Activated CD4-positive, alpha-beta T cell treated with anti-CD3 and anti-CD28 coated beads, Interleukin-2, amount 50 U/mL, for 48 hours (primary cell): ENCODE results near the gene FAM149B1.
"Not testable (repeated sequence)": the region's sequence is repeated elsewhere in the genome, so short reads cannot be mapped to it uniquely, and the experiment has no call there.

Experiments used
- DNase-seq, 2 experiments: peaks; one replicate each; pipeline ENCODE4 v3.0.0-alpha.2; 2020

The FAM149B1 gene

GRCh38 chr10:73167783-73168464, at the start of gene FAM149B1, which contains the start of gene ECD:
Gene FAM149B1 (plus strand): TSS chr10:73168119. CDS start chr10:73168340, 221 bp downstream.
Gene ECD (minus strand): TSS chr10:73168008. CDS start chr10:73163937, 4,071 bp downstream.
- peak; percentile 94 to 95 for DNase-seq

GRCh38 chr10:73119457-73119856, 48.5 kb upstream of the FAM149B1 start:
- DNase-seq = no peak

DNA sequence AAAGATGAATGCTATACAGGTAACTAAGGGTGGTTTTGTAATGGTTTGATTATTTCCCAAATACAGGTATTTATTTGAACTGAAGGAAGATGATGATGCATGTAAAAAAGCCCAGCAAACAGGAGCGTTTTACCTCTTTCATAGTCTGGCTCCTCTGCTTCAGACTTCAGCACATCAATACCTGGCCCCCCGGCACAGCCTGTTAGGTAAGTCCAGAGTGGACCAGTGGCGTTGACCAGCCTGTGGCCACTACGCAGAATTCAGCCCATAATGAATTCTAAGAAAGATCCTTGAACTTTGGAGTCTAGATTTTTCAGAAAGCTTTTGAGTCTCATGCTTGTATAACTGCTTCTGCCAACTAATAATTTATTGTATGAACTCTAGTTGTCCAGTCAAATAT, 48.0 kb upstream of the FAM149B1 start:
- no peak for DNase-seq

DNA sequence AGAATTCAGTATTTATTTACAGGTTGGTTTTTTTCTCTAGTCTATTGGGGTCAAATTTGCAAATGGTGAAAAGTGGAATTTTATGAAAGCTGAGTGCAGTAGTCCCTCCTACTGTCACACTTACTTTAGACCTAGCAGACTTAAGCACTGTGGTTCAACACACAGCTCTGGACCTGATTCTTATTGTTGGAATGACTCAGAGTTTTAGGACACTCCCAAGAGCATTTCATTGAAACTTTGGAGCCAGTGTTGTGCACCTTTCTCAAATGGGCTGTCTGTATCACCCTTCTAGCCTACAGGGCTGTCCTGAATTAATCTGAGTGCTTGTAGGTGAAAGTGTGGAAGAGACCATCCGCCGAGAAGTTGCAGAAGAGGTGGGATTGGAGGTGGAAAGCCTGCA, 41.6 kb upstream of the FAM149B1 start:
- no peak for DNase-seq

- DNase-seq = no peak
Observed at GRCh38 chr10:73131301-73131700, 36.6 kb upstream of the FAM149B1 start.

- DNase-seq = no peak
Observed at GRCh38 chr10:73131913-73132686, 35.8 kb upstream of the FAM149B1 start.

GRCh38 chr10:73134727-73135126, 33.2 kb upstream of the FAM149B1 start:
- DNase-seq = no peak

GRCh38 chr10:73136627-73137026, 31.3 kb upstream of the FAM149B1 start:
- no peak for DNase-seq

DNA sequence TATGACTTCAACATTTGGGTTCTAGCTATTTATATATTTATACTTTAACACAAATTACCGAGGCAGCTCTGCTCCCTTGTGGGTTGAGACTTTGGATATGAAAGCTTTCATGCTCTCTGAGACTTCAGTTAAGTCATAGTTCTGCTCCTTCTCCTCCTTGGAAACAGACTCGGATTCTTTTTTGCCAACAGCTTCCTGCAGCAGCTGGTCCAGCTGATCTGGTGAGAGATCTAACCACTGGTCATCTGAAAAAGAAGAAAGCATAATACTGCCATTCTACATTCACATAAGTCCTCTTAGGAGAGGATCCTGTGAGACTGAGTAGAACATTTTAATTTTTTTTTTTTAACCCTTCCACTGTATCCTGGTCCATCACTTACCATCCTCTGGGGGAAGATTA, 28.7 kb upstream of the FAM149B1 start:
- no peak for DNase-seq

DNA sequence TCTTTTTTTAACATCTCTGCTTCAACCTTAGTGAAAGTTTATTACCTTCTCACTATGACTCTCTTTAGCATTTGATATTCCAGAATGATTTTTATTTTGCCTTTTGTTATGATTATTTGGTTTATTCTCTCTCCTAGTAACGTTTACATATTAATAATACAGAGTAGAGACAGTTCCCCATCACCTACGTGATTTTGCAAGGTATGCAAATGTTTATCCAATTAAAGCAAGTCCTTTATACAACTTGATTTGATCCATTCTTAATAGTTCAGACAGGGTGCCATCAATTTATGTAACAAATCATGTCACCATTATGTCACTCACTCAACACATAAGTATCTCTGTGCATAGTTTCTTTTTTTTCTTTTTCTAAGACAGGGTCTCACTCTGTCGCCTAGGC, 26.3 kb upstream of the FAM149B1 start:
- DNase-seq = no peak

GRCh38 chr10:73150633-73151413, 17.1 kb upstream of the FAM149B1 start:
- not testable (repeated sequence) for DNase-seq

DNA sequence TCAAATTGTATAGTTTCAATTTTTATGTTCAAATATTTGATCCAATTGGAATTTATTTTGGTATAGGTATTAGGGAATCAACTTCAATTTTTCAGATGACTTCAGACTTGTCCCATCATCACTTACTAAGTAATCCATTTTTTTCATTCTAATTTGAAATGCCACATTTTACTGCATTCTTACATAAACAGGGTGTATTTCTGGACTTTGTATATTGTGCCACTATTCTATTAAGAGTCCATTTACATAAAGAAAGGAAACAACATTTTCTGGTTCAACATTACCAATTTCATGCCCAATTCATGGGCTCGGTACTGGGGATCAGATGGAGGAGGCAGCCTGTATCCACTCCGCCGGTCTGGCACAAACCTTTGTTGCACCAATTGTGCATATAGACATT, 15.9 kb upstream of the FAM149B1 start:
- no peak for DNase-seq

- DNase-seq = no peak
Observed at GRCh38 chr10:73156054-73156453, 11.9 kb upstream of the FAM149B1 start.

GRCh38 chr10:73159038-73159648, 8.8 kb upstream of the FAM149B1 start:
- peak; percentile 51 to 66 for DNase-seq

DNA sequence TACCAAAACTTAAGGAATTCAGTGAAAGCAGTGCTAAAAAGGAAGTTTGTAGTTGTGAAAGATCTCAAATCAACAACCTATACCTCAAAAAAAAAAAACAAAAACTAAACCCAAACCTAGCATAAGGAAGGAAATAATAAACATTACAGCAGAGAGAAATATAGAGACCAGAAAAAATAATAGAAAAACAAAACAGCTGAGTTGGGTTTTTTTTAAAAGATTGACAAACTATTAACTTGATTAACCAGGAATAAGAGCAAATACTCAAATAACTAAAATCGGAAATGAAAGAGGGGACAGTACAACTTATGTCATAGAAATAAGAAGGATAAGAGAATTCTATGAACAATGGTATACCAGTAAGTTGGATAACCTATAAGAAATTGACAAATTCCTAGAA, 6.8 kb upstream of the FAM149B1 start:
- DNase-seq = no peak

DNA sequence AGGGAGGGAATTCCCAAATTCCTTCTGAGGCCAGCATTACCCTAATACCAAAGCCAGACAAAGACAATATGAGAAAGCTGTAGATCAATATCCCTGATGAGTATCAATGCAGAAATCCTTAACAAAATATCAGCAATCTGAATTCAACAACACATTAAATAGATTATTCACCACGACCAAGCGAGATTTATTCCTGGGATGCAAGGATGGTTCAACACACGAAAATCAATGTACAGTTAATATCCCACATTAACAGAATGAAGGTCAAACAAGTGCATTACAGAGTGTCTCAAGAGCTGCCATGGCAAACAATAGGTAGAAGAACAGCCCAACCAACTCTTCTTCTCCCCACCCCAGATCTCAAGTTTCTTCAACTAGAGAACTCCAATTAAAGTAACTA, 6.3 kb upstream of the FAM149B1 start:
- DNase-seq = no peak

DNA sequence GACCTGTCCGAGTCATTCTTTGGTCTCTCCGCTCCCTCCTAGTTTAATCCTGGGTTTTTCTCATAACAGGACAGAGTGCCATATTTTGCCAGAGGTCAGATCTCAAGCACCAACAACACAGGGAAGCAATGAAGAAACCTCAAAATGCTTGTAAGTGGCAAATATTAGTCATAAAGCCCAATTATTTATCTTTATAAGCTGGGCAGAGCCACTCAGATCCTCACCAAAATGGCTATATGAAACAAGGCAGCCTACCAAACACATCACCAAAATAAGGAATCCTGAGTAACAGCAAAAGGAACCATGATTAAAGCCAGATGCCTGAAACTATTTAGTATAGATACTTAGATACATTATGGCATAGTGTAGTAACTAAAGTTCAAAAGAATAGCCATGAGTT, 4.8 kb upstream of the FAM149B1 start:
- DNase-seq = no peak

- DNase-seq = no peak
Observed at GRCh38 chr10:73166972-73167371, 947 bp upstream of the FAM149B1 start.

DNA sequence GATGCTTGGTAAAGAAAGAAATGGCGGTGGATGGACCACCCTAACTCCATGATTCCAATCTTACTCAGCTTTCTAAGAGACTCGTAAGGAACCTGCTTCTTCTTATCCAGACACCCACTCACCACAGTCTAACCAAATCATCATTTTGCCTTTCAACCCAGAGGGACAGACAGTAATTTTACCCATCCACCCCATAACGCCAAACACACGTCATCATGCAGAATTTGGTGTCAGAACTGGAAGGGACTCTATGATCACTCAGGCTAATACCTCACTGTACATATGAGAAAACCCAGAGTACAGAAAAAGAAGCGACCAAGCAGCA, 499 bp upstream of the FAM149B1 start:
- no peak for DNase-seq

- DNase-seq = no peak
Observed at GRCh38 chr10:73168465-73168803, 515 bp downstream of the FAM149B1 start.

GRCh38 chr10:73169320-73169719, 1.4 kb downstream of the FAM149B1 start:
- no peak for DNase-seq

- no peak for DNase-seq
Observed at GRCh38 chr10:73172867-73173266, 4.9 kb downstream of the FAM149B1 start.

DNA sequence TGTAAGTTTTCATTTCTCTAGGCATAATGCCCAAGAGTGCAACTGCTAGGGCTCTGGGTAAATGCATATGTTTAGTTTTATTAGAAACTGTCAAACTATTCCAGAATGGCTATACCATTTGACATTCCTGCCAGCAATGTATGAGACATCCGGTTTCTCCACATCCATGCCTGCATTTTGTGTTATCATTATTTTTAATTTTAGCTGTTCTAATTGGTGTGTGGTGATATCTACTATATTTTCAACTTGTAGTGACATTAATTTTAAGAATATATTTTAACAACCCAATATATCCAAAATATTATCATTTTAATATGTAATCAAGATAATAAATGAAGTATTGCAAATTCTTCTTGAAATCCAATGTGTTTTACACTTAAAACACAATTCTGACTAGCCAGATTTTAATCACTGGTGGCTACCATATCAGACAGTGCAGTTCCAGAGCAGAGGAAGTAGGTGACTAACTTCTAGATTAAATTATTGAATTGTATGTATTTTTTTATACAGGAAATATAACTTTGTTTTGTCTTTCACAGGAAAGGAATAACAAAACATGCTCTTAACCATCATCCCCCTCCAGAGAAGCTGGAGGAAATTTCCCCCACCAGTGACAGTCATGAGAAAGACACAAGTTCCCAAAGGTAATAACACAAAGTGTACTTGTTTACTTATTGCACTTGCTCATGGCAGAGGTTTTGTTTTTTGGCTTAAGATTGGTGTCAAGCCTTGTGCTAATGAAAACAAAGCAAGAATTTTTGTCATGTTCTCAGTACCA, 6.4 kb downstream of the FAM149B1 start:
- no peak for DNase-seq
